HL-60 (cell line): Measurements from ENCODE around the gene ANKRD13D.

ENCODE experiments used
- DNase-seq, 2 experiments: peaks; one replicate each; pipeline ENCODE4 v3.0.0-alpha.2; 2010 to 2020; ENCODE audit warnings: low read depth in 1 of 2, low spot score in 1 of 2
- H3K27ac ChIP-seq: fragments of 250-450 bp; sonication (Bioruptor Pico); replicated peaks from 2 replicates; pipeline ENCODE4 v1.5.1; 2020; ENCODE audit warnings: mild to moderate bottlenecking, moderate library complexity
- H3K27me3 ChIP-seq: fragments of 250-450 bp; sonication (Bioruptor Pico); 2 replicates; pipeline ENCODE4 v1.5.1; 2021; ENCODE audit warnings: mild to moderate bottlenecking, moderate library complexity; ENCODE audit not compliant: insufficient read depth, poor library complexity, severe bottlenecking
- H3K4me3 ChIP-seq: replicated peaks from 2 replicates; pipeline ENCODE4 v1.5.1; 2011; ENCODE audit warnings: mild to moderate bottlenecking, control low read depth, low read length; ENCODE audit not compliant: insufficient read depth
- GABPA ChIP-seq: IDR thresholded peaks from 2 replicates; pipeline ENCODE4 v1.6.1; 2012; ENCODE audit warnings: low read depth
- POLR2AphosphoS5 ChIP-seq: IDR thresholded peaks from 2 replicates; pipeline ENCODE4 v1.6.1; 2012; ENCODE audit warnings: low read depth
- SPI1 ChIP-seq: IDR thresholded peaks from 2 replicates; pipeline ENCODE4 v1.6.1; 2012; ENCODE audit warnings: low read depth, mild to moderate bottlenecking, borderline replicate concordance
- TF ChIP-seq, protein P1 (sequence below): IDR thresholded peaks from 2 replicates; pipeline ENCODE4 v1.6.1; 2012; ENCODE audit warnings: low read depth; ENCODE audit not compliant: insufficient replicate concordance
- TF ChIP-seq, protein P2 (sequence below): IDR thresholded peaks from one replicate; pipeline ENCODE4 v1.5.1; 2011; ENCODE audit warnings: low read length, control low read depth, inconsistent platforms; ENCODE audit not compliant: insufficient read depth

ANKRD13D gene

DNA sequence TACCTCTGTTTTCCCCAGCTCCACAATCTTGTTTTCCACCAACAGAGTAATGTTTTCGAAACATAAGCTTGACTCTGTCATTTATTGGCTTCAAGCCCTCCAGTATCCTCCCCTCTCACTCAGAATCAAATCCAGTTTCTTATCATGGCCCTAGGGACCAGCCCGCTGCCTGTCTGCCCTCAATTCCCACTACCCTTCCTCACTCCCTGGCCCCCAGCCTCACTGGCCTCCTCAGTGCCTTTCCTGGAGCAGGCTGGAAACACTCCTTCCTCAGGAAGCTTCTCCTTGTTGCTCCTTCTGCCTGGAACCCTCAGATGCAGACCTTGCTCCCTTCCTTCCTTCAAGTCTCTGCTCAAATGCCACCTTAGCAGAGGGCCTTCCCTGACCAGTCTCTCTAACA lies 60.4 kb downstream of the ANKRD13D start:
- TF ChIP-seq GABPA, result no peak
- TF ChIP-seq, protein P1, sequence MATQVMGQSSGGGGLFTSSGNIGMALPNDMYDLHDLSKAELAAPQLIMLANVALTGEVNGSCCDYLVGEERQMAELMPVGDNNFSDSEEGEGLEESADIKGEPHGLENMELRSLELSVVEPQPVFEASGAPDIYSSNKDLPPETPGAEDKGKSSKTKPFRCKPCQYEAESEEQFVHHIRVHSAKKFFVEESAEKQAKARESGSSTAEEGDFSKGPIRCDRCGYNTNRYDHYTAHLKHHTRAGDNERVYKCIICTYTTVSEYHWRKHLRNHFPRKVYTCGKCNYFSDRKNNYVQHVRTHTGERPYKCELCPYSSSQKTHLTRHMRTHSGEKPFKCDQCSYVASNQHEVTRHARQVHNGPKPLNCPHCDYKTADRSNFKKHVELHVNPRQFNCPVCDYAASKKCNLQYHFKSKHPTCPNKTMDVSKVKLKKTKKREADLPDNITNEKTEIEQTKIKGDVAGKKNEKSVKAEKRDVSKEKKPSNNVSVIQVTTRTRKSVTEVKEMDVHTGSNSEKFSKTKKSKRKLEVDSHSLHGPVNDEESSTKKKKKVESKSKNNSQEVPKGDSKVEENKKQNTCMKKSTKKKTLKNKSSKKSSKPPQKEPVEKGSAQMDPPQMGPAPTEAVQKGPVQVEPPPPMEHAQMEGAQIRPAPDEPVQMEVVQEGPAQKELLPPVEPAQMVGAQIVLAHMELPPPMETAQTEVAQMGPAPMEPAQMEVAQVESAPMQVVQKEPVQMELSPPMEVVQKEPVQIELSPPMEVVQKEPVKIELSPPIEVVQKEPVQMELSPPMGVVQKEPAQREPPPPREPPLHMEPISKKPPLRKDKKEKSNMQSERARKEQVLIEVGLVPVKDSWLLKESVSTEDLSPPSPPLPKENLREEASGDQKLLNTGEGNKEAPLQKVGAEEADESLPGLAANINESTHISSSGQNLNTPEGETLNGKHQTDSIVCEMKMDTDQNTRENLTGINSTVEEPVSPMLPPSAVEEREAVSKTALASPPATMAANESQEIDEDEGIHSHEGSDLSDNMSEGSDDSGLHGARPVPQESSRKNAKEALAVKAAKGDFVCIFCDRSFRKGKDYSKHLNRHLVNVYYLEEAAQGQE, result no peak
- H3K4me3 ChIP-seq, result no peak overlapping the region
- no peak overlapping the region for H3K27ac ChIP-seq
- H3K27me3 ChIP-seq, result no peaks in the 10 kb centered on the region
- no peak for DNase-seq

GRCh38 chr11:67349928-67350465 lies 60.9 kb downstream of the ANKRD13D start:
- TF ChIP-seq SPI1 (no peak), GABPA (no peak), POLR2AphosphoS5 (no peak)
- TF ChIP-seq, protein P2, sequence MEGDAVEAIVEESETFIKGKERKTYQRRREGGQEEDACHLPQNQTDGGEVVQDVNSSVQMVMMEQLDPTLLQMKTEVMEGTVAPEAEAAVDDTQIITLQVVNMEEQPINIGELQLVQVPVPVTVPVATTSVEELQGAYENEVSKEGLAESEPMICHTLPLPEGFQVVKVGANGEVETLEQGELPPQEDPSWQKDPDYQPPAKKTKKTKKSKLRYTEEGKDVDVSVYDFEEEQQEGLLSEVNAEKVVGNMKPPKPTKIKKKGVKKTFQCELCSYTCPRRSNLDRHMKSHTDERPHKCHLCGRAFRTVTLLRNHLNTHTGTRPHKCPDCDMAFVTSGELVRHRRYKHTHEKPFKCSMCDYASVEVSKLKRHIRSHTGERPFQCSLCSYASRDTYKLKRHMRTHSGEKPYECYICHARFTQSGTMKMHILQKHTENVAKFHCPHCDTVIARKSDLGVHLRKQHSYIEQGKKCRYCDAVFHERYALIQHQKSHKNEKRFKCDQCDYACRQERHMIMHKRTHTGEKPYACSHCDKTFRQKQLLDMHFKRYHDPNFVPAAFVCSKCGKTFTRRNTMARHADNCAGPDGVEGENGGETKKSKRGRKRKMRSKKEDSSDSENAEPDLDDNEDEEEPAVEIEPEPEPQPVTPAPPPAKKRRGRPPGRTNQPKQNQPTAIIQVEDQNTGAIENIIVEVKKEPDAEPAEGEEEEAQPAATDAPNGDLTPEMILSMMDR, result no peak
- TF ChIP-seq, protein P1, result no peak
- H3K27ac ChIP-seq, result no peak overlapping the region
- H3K27me3 ChIP-seq, result no peaks in the 10 kb centered on the region
- no peak overlapping the region for H3K4me3 ChIP-seq
- DNase-seq, result no peak

- no peaks in the 10 kb centered on the region for H3K27me3 ChIP-seq
- DNase-seq, result peak; percentile 54 to 65
- TF ChIP-seq, protein P1, result no peak
- no peak for TF ChIP-seq SPI1
- TF ChIP-seq, protein P2, result peak; percentile 86
- no peak overlapping the region for H3K27ac ChIP-seq
- H3K4me3 ChIP-seq, result no peak overlapping the region
These were observed 62.3 kb downstream of the ANKRD13D start for GRCh38 chr11:67351275-67352005.
